ENCODE data around the gene NKAIN4. TPM values are rescaled to one million over a fixed set of nuclear protein-coding genes. Genes with fewer than 3 reads are reported as not detected.

The NKAIN4 gene
- total RNA-seq, 1 experiment from 2014 or later, result not detected

DNA sequence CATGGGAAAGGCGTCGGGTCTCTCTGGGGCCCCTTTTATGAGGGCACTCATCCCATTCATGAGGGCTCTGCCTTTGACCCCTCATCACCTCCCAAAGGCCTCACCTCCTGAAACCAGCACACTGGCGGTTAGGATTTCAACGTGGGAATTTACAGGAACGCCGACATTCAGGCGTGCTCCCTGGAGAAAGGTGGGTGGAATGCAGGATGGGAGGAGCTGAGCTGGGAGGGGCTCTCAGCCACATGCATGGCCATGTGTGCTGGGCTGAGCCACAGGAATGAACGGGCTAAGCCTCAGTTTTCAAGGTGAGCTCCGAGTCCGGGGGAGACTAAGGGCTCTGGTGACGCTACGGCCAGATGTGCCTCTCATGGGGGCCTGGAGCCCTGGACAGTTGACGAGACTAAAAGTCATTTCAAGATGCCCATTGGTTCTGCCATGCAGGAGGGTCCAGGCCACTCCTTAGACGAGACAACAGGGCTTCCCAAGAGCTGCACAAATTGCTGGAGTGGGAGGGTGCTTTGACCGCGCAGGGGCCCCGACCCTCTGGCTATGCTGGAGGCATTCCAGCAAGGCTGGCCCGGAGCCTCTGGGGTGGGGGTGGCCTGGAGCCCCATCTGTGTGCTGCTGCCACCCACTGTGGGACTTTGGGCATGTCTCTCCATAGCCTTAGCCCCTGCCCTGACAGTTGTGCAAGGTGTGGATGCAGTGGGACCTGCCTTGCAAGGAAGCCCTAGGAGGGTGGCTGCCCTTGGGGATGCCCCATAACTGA lies 14.6 kb upstream of the NKAIN4 start:
- no peaks in the 10 kb centered on the region for H3K9me3 ChIP-seq (ENCODE audit: low read depth, low read length, poor library complexity, severe bottlenecking)
- no peak for DNase-seq (ENCODE audit: low spot score)
- ChIA-PET POLR2A (ENCODE audit: low non-redundant PET) (no interaction called here), CTCF (no interaction called here)
- no peaks in the 10 kb centered on the region for H3K36me3 ChIP-seq (ENCODE audit: insufficient read depth, low read length, poor library complexity, severe bottlenecking)
- TF ChIP-seq EZH2 (IDR thresholded peaks at IDR 0.05; ENCODE audit: borderline replicate concordance, low read depth, low read length, poor library complexity, severe bottlenecking), result no peak
- TF ChIP-seq, protein P1, sequence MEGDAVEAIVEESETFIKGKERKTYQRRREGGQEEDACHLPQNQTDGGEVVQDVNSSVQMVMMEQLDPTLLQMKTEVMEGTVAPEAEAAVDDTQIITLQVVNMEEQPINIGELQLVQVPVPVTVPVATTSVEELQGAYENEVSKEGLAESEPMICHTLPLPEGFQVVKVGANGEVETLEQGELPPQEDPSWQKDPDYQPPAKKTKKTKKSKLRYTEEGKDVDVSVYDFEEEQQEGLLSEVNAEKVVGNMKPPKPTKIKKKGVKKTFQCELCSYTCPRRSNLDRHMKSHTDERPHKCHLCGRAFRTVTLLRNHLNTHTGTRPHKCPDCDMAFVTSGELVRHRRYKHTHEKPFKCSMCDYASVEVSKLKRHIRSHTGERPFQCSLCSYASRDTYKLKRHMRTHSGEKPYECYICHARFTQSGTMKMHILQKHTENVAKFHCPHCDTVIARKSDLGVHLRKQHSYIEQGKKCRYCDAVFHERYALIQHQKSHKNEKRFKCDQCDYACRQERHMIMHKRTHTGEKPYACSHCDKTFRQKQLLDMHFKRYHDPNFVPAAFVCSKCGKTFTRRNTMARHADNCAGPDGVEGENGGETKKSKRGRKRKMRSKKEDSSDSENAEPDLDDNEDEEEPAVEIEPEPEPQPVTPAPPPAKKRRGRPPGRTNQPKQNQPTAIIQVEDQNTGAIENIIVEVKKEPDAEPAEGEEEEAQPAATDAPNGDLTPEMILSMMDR (conservative IDR thresholded peaks at IDR 0.05; ENCODE audit: low read depth, low read length), result no peak
- peaks cover 4% of the 10 kb centered on the region for H3K4me1 ChIP-seq (ENCODE audit: insufficient read depth, low read length, poor library complexity, severe bottlenecking)
- no peak overlapping the region for H3K4me3 ChIP-seq (ENCODE audit: low read depth, low read length, poor library complexity, severe bottlenecking)
- intact Hi-C loops (cut with micrococcal nuclease; ENCODE audit: unreplicated experiment), result no loop called here
- no TSS peak for BruUV-seq (replicated peaks)
- H3K27me3 ChIP-seq (replicated peaks; ENCODE audit: insufficient read depth, low read depth, low read length, poor library complexity), result peaks cover 47% of the 10 kb centered on the region
- no peak overlapping the region for H3K27ac ChIP-seq (ENCODE audit: low read depth, low read length, poor library complexity, severe bottlenecking)

GRCh38 chr20:63268256-63268655 lies 14.0 kb upstream of the NKAIN4 start:
- CTCF ChIA-PET, result interaction anchor here (0.6 kb wide), 1 partner anchor 80 kb away, joined by 3 read pairs; no protein-coding TSS in a partner anchor
- no peak for TF ChIP-seq EZH2 (IDR thresholded peaks at IDR 0.05; ENCODE audit: borderline replicate concordance, low read depth, low read length, poor library complexity, severe bottlenecking)
- TF ChIP-seq, protein P1 (conservative IDR thresholded peaks at IDR 0.05; ENCODE audit: low read depth, low read length), result no peak
- no peak overlapping the region for H3K4me3 ChIP-seq (ENCODE audit: low read depth, low read length, poor library complexity, severe bottlenecking)
- H3K27me3 ChIP-seq (replicated peaks; ENCODE audit: insufficient read depth, low read depth, low read length, poor library complexity), result peaks cover 49% of the 10 kb centered on the region
- POLR2A ChIA-PET (ENCODE audit: low non-redundant PET), result no interaction called here
- H3K36me3 ChIP-seq (ENCODE audit: insufficient read depth, low read length, poor library complexity, severe bottlenecking), result no peaks in the 10 kb centered on the region
- no peaks in the 10 kb centered on the region for H3K9me3 ChIP-seq (ENCODE audit: low read depth, low read length, poor library complexity, severe bottlenecking)
- H3K4me1 ChIP-seq (ENCODE audit: insufficient read depth, low read length, poor library complexity, severe bottlenecking), result no peaks in the 10 kb centered on the region
- no peak overlapping the region for H3K27ac ChIP-seq (ENCODE audit: low read depth, low read length, poor library complexity, severe bottlenecking)
- no TSS peak for BruUV-seq (replicated peaks)
- no peak for DNase-seq (ENCODE audit: low spot score)
- intact Hi-C loops (cut with micrococcal nuclease; ENCODE audit: unreplicated experiment), result no loop called here

DNA sequence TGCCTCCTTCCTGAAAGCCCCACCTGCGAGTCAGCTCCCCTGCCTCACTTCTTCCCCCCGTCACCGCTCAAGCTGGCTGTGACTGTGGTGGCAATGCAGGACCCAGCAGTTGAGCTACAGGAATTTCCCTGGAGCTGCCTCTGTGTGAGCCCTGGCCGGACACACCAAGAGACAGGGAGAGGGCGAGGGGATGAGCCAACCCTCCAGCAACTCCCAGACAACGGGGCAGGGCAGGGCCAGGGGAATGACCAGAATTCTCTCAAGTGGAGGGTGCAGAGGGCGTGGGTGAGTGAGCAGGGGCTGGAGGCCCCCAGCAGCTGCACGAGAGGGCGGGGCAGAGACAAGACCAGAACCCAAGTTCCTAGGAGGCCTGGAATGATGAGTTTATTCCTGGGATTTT lies 13.4 kb upstream of the NKAIN4 start:
- no peak overlapping the region for H3K4me3 ChIP-seq (ENCODE audit: low read depth, low read length, poor library complexity, severe bottlenecking)
- no peaks in the 10 kb centered on the region for H3K4me1 ChIP-seq (ENCODE audit: insufficient read depth, low read length, poor library complexity, severe bottlenecking)
- ChIA-PET POLR2A (ENCODE audit: low non-redundant PET) (no interaction called here), CTCF (interaction anchor here (0.6 kb wide), 1 partner anchor 80 kb away, joined by 3 read pairs; no protein-coding TSS in a partner anchor)
- TF ChIP-seq, protein P1 (conservative IDR thresholded peaks at IDR 0.05; ENCODE audit: low read depth, low read length), result no peak
- no peak for TF ChIP-seq EZH2 (IDR thresholded peaks at IDR 0.05; ENCODE audit: borderline replicate concordance, low read depth, low read length, poor library complexity, severe bottlenecking)
- H3K27me3 ChIP-seq (replicated peaks; ENCODE audit: insufficient read depth, low read depth, low read length, poor library complexity), result peaks cover 49% of the 10 kb centered on the region
- no TSS peak for BruUV-seq (replicated peaks)
- H3K9me3 ChIP-seq (ENCODE audit: low read depth, low read length, poor library complexity, severe bottlenecking), result no peaks in the 10 kb centered on the region
- no peaks in the 10 kb centered on the region for H3K36me3 ChIP-seq (ENCODE audit: insufficient read depth, low read length, poor library complexity, severe bottlenecking)
- no peak for DNase-seq (ENCODE audit: low spot score)
- no peak overlapping the region for H3K27ac ChIP-seq (ENCODE audit: low read depth, low read length, poor library complexity, severe bottlenecking)
- intact Hi-C loops (cut with micrococcal nuclease; ENCODE audit: unreplicated experiment), result no loop called here

Data from A673 (cell line).